Bronchial epithelial cell (primary cell): Measurements from ENCODE around the gene CC2D1A. TPM values are rescaled to one million over a fixed set of nuclear protein-coding genes. Genes with fewer than 3 reads are reported as not detected.

ENCODE experiments used
- DNase-seq: peaks from one replicate; pipeline ENCODE4 v3.0.0-alpha.2; 2010; ENCODE audit warnings: low read depth
- FAIRE-seq: peaks from 2 replicates; lab custom pipeline; 2011; peaks lifted over from hg19 to GRCh38; lab: Jason Lieb, UNC
- H3K27me3 ChIP-seq: 2 replicates; pipeline ENCODE4 v1.5.1; 2011; ENCODE audit warnings: low read length; ENCODE audit not compliant: control insufficient read depth, insufficient read depth
- H3K36me3 ChIP-seq: 2 replicates; pipeline ENCODE4 v1.5.1; 2011; ENCODE audit warnings: low read length; ENCODE audit not compliant: control insufficient read depth, insufficient read depth
- H3K4me3 ChIP-seq: 2 replicates; pipeline ENCODE4 v1.5.1; 2011; ENCODE audit warnings: mild to moderate bottlenecking, low read depth, low read length, control low read depth
- total RNA-seq: library from RNA; depleted of rRNA; stranded (reverse); fragments of >200 nt; gene quantifications from 2 replicates; pipeline ENCODE4 v1.2.1, GENCODE V29; 2014
- TF ChIP-seq, protein P1 (sequence below): IDR thresholded peaks from 2 replicates; pipeline ENCODE4 v1.5.1; 2011; ENCODE audit warnings: mild to moderate bottlenecking, moderate library complexity, low read length, control low read depth, inconsistent platforms; ENCODE audit not compliant: insufficient read depth, severe bottlenecking

CC2D1A gene
- total RNA-seq, 1 donor from 2014 or later: 6.8 TPM

DNA sequence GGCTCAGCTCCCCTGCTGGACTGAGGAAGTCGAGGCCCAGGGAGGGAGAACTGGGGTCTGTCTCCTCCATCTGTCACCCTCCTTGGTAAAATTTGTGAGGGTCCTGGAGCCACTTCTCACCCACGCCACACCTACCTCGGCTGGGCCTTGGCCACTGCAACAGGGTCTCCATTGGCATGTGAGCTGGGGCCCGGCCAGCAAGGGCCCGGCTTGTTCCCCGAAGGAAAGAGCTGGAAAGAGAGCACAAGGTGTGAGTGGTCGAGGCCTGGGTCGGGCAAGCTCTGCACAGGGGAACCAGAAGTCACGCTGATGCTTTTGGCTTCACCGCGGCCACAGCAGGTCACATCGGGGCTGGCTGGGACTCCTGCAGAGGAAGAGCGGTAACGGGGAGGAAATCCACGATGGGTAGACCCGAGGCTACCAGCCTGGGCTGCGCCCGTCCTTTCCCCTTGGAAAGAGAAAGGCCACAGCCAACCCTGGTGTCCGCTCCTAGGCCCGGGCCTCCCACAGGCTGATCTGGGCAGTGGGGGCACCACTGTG, 20.1 kb upstream of the CC2D1A start:
- FAIRE-seq: no peak
- H3K36me3 ChIP-seq: no peaks in the 10 kb centered on the region
- no peak for DNase-seq
- H3K27me3 ChIP-seq: no peaks in the 10 kb centered on the region
- TF ChIP-seq, protein P1, sequence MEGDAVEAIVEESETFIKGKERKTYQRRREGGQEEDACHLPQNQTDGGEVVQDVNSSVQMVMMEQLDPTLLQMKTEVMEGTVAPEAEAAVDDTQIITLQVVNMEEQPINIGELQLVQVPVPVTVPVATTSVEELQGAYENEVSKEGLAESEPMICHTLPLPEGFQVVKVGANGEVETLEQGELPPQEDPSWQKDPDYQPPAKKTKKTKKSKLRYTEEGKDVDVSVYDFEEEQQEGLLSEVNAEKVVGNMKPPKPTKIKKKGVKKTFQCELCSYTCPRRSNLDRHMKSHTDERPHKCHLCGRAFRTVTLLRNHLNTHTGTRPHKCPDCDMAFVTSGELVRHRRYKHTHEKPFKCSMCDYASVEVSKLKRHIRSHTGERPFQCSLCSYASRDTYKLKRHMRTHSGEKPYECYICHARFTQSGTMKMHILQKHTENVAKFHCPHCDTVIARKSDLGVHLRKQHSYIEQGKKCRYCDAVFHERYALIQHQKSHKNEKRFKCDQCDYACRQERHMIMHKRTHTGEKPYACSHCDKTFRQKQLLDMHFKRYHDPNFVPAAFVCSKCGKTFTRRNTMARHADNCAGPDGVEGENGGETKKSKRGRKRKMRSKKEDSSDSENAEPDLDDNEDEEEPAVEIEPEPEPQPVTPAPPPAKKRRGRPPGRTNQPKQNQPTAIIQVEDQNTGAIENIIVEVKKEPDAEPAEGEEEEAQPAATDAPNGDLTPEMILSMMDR: no peak
- H3K4me3 ChIP-seq: no peak overlapping the region

DNA sequence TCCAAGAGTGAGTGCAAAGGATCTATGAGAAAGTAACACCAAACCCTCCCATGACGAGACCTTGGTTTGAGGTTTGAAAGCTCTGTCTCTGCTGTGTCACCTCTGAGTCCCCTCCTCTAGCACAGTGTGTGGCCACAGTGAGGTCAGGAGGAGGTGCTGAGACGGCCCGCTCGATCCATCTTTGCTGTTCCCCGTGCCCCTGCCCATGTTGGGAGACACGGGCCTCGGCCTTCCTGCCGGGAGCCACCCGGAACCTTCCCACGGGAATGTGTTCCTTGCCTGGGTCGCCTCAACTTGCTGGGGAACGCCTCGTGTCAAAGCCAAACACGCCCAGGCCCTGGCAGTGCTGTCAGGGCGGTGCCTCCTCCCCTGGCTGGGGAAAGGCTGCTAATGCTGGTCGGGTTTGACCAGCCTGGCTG, 19.0 kb upstream of the CC2D1A start:
- Histone ChIP-seq H3K4me3 (no peak overlapping the region), H3K27me3 (no peaks in the 10 kb centered on the region), H3K36me3 (no peaks in the 10 kb centered on the region)
- no peak for DNase-seq
- TF ChIP-seq, protein P1: no peak
- no peak for FAIRE-seq

DNA sequence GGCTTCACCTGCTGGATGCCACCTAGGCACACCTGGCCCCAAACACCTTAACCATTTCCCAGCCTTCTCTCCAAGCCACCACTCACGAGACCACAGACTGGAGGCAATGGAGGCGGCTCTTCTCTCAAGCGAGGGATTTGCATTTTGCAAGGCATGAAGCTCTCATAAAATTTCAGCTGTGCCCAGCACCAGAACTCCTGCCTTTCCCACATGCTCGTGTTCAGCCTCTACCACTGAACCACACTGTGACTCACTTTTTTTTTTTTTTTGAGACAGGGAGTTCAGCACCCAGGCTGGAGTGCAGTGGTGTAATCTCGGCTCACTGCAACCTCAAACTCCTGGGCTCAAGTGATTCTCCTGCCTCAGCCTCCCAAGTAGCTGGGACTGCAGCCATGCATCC, 18.5 kb upstream of the CC2D1A start:
- no peaks in the 10 kb centered on the region for H3K36me3 ChIP-seq
- H3K27me3 ChIP-seq: no peaks in the 10 kb centered on the region
- TF ChIP-seq, protein P1: no peak
- H3K4me3 ChIP-seq: no peak overlapping the region
- no peak for FAIRE-seq
- DNase-seq: peak; percentile 69

DNA sequence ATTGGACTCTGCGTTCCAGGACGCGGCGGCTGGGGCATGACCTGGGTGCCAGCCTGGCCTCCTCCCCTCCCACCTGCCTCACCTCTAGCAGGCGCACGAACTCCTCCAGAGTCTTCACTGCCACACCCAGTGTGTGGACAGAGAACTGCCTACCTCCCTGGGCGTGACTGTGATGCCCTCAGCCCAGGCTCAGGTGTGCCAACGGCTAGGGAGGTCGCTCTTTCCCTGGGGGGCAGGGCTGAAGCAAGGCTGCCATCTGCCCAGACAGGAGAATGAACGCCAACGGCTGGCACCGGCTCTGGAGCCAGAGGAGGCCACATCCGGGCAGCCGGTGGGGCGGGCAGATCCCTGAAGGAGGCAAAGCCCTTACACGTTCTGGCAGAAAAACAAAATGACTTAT, 17.7 kb upstream of the CC2D1A start:
- DNase-seq: no peak
- TF ChIP-seq, protein P1: peak; percentile 26
- no peaks in the 10 kb centered on the region for H3K36me3 ChIP-seq
- no peak overlapping the region for H3K4me3 ChIP-seq
- no peak for FAIRE-seq
- H3K27me3 ChIP-seq: no peaks in the 10 kb centered on the region

DNA sequence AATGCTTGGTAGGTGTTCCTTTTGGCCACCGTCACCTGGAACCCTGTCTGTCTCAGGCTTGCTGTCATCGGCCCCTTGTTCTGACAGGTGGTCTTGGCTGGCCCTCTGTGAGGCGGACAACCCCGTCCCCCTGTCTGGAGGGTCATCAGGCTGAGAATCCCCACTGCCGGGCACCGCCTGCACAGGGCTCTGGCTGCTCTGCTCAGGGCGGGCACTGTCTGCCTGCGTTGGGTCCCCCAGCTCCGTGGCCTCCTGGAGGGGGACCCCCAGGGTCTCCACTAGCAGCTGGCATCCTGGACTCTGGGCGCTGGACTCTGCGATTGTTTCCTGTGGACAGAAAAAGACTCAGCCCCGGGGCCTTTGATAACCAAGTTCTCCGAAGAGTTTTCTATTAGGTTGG, 15.9 kb upstream of the CC2D1A start:
- Histone ChIP-seq H3K4me3 (no peak overlapping the region), H3K27me3 (no peaks in the 10 kb centered on the region), H3K36me3 (no peaks in the 10 kb centered on the region)
- TF ChIP-seq, protein P1: no peak
- DNase-seq (no peak), FAIRE-seq (no peak)

DNA sequence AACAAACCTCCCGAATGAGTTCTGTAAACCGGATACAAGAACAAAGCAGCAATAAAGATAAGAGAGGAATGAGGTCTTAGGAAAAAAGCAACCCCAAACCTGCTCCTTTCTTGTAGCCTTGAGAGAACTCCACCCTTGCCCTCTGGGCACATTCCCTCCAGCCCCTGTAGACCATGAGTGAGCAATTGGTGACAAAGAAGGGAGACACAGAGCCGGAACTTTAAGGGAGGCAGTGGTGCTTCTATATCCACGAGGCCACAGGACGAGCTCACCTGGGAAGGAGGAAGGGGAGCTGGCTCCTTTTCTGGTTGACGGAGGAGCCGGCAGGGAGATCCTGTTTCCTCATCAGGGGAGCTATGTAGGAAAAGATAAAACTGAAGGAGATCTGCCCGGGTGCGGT, 13.1 kb upstream of the CC2D1A start:
- no peak overlapping the region for H3K4me3 ChIP-seq
- FAIRE-seq (no peak), DNase-seq (no peak)
- H3K27me3 ChIP-seq: no peaks in the 10 kb centered on the region
- no peaks in the 10 kb centered on the region for H3K36me3 ChIP-seq
- TF ChIP-seq, protein P1: no peak
